IPS-11a (cell line): ENCODE measurements around the gene RPS2.
"Not testable (repeated sequence)": the region's sequence is repeated elsewhere in the genome, so short reads cannot be mapped to it uniquely, and the experiment has no call there.

ENCODE experiments used
- H3K4me3 ChIP-seq: one replicate; pipeline ENCODE4 v1.5.1; 2013; ENCODE audit warnings: low read depth, low read length, control low read depth

The RPS2 gene

DNA sequence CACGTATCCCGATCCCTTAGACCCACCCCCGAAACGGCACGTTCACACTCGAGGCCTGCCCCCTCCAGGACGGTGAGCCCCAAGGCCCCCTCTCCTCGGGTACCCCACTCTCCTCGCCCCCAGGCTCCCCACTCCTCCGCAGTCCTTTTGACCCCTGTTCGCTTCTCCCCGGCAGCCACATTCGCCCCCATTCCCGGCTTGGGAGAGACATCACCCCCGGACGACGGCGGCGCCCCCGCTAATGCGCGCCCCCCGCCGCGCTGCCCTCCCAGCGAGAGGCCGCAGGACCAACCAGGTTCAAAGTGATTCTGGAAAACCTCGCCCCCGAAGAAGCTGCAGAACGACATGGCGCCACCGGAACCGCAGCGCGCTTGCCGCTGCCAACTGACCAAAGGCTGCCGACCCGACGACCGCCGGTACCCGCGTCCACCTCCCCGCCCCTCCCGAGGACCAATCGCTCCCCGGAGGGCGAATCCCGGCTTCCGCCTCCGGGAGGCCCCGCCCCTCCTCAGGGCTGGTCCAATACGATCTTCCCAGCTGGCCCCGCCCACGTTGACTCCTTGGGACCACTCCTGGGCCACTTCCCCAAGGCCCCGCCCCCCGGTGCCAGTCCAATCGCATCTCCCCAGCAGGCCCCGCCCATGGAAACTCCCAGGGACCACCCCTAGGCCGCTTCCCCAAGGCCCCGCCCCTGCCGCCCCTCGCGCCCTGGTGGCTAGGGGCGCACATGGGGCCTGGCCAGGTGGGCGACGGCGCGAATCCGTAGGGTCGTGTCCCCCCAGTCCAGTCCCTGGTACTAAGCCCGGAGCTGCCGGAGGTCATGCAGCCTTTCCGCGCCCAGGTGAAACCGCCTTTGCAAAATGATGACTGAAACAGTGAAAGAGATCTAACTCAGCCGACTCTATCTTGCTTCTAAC, 21.6 kb downstream of the RPS2 start, which contains the start of gene MSRB1:
Gene MSRB1 (minus strand): TSS at position 390 of the 917 bp plus-strand sequence. CDS start 43 bp downstream, at position 347.
- peak within 1 kb of the TSS; percentile 72 for H3K4me3 ChIP-seq

DNA sequence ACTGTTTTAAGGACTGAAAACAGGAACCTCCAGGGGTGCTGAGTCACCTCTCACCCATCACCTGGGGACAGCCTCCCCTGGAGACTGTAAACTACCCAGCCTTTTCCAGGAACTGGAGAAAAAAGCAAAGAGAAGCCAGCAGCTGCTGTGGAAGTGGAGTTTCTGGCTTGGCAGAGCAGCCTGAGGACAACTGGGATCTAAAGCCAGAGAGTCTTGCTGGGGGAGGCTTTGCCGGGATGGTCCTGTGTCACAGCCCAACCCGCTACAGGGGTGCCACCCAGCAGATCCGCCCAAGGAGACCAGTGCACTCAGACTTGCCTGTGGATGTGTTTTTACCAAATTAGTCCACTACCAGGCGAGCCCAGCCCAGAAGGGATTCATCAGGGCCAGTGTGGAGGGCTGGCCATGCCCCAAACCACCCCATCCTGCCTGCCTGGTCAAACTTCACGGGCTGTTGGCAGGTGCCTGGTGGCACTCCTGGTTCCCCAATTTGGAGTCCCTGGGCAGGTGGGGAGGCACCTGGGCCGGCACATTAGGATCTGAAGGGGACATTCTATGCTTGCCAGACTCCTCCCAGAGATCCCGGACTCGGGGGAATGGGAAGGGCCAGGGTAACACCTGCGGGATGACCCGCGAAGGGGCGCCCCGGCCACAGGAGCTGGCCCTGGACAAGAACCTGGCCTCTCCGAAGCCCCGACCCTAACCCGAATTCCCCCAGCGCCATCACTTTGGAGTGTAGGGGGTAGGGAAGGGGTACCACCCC, 22.4 kb downstream of the RPS2 start:
- H3K4me3 ChIP-seq = peak overlapping the region; percentile 72

DNA sequence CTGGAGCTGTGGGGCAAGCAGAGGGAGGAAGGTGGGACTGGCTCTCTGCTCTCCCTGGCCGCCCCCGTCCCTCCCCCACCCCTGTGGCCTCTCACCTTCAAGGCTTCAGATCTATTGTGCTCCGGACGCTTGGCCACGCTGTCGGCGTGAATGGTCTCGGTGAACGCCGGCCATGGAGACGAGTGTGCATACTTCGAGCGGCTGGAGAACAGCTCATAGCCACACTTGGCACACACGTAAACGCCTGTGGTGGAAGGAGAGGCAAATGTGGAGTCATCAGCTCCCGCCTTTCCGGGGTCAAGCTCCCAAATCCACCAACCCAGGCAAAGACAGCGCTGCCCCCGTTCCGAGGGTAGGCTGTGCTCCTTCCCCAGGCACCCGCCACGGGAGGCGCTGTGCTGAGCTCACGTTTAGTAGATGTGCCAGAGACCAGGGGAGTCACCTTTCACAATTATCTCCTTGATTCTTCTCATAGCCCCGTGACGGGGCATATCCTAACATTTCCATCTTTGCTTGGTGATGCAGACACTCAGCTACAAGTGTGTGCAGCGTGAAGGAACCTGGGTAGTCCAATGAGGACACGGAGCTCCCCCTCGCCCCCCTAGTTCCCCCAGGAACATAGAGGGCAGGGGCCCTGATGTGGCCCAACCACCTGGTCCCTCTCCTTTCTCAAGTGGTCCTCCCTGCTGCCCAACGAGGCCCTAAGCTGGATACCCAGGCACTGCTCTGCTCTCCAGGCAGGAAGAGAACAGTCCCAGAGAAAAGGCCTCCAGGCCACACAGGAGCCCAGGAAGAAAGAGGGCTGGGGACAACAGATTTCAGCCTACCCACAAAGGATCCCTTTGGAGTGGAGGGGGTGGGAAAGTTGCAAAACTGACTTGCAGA, 23.2 kb downstream of the RPS2 start:
- H3K4me3 ChIP-seq = no peak overlapping the region

DNA sequence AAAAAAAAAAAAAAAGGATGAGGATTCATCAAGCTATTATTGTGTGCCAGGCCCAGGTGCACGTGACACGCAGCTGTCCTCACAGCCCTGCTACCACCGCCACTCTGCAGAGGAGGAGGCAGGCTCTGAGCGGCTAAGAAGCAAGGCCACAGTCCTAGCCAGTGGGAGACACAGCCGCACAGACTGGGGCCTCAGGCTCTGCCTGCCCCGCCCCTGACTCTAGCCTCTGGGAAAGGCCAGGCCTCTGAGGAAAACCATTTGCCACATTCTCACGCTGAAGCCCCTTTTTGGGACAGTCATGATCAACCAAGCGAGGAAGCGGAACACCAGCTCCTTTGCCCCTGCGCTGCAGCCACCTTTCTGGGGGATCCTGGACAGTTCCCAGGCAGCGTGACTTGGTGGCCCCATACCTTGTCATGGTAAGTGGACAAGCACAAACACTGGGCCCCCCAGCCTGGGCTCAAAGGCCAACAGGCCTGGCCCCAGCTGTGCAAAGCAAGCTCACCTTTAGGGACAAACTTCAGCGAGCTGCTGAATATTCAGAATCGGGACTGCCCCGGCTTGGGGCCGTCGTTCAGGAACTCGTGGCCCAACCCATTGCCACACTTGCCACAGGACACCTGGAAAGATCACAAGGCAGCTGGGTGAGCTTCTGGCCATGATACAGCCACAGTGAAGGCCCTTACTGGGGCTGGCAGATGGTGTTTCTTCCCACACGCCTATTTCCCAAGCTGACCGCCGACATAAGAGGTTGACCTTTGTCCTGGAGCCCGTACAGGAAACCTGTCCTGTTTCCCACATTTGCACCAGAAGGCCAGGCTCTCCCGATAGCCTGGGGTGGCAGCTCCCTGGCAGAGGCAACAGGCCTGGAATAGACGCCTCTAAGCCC, 24.1 kb downstream of the RPS2 start:
- H3K4me3 ChIP-seq = no peak overlapping the region

DNA sequence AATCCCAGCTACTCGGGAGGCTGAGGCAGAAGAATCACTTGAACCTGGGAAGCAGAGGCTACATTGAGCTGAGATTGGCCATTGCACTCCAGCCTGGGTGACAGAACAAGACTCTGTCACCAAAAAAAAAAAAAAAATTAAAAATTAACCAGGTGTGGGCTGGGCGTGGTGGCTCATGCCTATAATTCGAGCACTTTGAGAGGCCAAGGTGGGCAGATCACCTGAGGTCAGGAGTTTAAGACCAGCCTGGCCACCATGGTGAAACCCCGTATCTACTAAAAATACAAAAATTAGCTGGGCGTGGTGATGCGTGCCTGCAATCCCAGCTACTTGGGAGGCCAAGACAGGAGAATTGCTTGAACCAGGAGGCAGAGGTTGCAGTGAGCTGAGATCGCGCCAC, 24.8 kb downstream of the RPS2 start:
- not testable (repeated sequence) for H3K4me3 ChIP-seq

DNA sequence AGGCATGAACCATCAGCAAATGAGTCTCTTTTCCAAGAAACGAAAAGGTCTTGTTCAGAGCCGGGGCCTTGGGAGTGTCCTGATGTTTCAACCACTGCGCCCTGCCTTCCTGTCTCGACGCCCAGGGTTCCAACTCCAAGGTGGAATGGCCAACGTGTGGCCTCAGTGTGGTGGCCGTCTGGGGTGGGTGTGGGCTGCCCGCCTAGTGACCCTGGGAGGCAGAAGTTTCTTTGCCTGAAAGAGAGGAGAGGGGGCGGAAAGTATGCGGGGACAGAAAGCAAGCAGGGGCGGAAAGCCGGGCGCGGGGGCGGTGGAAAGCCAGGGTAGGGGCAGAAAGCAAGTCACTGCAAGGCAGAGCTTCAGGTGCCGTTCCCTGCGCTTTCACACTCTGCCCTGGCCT, 25.7 kb downstream of the RPS2 start:
- H3K4me3 ChIP-seq = no peak overlapping the region

DNA sequence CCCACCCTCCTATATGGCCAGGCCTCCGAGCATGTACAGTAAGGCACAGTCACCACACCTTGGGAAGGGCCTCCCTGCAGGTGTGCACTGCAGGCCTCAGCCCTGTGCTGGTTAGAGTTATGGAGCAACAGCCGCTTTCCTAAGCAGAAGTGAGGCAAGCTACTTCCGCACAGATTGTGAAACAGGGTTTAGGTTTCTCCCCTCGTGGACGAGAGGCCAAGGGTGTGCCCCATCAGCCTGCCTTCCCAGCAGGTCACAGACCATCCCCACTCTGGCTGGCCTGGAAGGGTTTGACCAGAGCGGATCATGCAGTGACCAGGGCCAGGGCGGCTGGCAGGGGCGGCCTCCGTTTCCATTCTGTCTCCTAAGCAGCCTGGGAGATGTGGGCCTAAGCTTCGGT, 26.3 kb downstream of the RPS2 start:
- H3K4me3 ChIP-seq = no peak overlapping the region

DNA sequence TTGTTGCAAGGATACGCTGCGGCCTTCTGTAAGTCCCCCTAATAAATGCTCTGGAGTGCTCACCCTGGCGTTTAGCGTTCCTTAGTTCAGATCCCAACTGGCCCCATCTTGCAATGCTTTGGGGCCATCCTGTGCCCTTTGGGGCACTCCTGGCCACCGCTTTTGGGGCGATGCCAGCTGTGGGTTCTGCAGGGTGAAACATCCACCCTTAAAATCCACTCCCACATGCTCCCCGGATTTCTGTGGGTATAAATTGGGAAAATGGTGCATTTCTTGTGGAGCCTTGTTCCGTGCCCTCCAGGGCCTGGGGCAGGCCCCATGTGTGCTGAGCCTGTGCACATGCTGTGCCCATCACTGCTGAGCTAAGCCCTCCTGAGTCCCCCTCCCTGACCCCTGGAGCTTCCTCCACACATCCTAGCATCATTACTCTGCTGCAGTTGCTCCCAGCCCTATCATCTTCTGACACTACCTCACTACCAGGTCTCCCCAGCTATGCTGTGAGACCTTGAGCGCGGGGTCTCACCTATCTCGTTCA, 27.6 kb downstream of the RPS2 start:
- no peak overlapping the region for H3K4me3 ChIP-seq

DNA sequence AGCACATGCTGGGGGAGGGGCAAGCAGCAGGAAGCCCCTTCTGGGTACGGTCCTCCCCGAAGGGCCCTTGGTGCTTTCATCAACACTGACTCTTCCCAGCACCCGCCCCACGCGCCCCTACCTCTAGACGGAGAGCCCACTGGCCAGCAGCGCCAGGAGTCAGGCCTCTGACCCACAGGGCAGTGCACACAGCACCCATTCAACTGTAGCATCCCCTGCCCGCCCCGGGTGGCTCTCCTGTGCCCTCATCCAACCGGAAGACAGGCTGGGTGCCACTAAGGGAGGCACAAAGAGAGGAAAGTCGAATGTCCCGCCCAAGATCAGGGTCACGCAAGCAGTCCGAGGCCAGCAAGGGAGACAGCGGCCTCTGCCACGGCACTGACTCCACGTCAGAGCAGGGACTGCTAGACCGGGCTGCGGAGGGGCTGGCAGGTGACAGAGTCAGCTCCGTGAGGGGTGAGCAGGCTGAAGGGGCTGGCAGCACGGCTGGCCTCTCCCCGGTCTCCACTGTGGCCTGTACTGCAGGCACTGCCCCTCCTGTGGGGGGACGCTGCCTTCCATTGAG, 31.4 kb downstream of the RPS2 start:
- no peak overlapping the region for H3K4me3 ChIP-seq

DNA sequence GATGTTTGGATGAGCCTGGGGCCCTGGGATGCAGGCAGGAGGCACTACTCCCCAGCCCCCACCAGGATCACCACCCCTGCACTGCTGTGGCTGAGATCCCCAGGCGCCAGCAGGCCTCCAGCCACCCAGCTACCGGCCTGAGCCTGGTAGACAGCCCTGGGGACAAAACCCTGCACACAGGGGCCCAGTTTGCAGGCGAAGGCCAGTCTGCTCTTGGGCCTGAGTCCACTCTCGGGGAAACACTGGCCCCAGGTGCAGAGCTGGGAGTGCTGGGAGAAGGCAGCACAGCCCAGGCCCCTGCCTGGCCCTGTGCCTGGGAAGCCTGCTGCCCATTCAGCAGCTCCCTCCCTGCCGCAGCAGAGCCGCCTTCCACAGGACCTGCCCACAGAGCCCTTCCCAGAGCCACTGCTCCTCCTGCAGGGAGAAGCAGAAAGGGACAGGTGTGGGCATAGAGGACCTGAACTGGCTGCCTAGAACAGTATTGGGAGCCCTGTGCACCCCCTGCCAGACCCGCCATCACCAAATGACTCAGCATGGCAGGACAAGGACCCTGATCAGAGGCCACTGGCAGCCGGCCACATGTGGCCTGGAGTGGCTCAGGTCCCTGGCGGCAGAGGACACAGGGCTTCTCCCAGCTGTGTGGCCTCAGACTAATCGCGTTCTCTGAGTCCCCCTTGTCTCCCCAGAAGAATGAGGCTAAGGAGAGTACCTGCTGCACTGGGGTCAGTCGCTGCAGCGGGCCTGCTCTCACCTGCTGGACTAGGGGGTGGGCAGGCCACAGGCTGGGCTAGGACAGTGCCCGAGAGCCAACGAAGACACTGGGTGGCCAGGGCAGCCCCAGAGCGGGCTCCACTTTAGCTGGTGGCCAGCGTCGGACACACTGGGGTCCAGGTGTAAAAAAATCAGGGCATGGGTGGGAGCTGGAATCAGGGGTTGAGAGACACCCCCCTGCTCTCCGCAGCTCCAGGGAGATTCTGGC, 32.3 kb downstream of the RPS2 start:
- H3K4me3 ChIP-seq = no peak overlapping the region

DNA sequence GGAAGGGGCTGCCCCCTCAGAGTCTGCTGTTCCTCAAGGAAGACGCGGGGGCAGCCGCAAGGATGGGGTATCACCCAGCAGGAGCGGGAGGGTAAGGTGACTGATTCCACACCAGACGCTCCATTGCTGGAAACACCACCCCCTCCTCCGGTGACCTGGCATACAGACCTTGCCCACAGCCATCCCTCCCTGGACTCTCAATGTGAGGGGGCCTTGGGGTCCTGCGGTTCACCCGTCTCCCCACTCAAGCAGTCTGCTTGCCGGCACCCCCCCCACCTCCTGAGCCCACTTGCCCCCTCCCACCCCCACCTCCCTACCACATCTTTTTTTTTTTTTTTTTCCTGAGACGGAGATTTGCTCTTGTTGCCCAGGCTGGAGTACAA, 34.3 kb downstream of the RPS2 start:
- no peak overlapping the region for H3K4me3 ChIP-seq

DNA sequence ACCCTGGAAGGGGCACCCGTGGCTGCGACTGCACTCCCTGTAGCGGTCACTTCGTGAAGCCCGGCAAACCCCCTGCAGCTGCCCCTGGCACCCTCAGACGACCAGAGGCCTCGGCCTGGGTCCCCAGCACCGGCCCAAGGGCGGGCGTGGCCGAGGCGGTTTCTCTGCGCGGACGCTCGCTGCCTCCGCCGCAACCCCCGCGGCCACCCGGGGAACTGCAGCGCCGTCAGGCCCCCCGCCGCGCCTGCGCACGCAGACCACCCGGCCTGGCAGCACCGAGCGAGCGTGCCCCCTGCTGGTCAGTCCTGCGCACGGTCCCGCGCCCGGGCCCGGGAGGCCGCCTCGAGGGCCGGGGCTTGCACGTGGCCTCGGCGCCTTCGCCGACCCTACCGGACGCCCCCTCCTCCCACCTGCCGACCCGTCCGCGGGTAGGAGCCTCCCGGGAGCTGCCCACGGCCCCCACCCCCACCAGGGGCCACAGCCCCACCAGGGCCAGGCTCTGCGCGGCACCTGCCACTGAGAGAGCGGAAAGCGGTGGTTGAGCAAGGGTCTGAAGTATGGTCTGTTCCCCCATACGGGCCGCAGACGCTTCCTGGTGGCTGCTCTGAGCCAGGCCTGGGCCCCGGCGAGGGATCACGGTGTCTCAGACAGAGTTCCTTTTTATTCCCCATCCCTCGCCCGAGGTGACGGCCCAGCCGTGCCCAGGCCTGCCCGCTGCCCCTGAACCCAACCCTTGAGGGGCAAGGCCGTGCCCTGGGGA, 34.9 kb downstream of the RPS2 start:
- H3K4me3 ChIP-seq = peak overlapping the region; percentile 24

DNA sequence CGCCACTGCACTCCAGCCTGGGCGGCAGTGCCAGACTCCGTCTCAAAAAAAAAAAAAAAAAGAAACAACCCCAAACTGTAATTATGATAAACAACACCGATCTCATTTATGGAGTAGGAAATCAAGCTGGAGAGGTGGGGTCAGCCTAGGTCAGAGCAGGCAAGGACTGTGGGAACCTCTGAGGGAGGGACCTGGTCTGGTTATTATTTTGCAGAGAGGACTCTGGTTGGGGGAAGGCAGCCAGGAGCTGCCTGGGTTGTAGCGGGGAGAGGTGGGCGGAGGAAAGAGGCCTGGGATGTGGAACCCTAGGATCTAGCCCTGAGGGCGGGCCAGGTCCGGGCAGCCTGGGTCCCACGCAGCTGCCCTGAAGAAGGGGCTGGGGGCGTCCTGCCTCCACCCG, 35.5 kb downstream of the RPS2 start:
- H3K4me3 ChIP-seq = peak overlapping the region; percentile 24

DNA sequence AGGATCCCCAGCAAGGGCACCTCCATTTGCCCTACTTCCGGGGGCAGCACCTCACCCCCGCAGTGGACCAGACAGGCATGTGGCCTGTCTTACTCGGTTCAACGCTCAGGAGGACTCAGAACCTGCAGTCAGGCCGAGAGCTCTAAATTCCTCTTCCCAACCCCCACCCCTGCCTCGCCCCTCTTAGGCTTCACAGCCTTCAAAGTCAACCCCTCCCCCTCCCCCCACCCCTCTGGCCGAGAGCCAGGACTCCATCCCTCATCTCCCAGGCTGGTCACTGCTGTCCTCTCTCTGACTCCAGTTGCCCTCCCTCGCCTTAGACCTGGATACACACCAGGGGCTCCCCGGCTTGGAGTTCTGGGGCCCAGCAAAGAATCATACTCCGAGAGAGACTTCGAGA, 38.4 kb downstream of the RPS2 start:
- H3K4me3 ChIP-seq = no peak overlapping the region

DNA sequence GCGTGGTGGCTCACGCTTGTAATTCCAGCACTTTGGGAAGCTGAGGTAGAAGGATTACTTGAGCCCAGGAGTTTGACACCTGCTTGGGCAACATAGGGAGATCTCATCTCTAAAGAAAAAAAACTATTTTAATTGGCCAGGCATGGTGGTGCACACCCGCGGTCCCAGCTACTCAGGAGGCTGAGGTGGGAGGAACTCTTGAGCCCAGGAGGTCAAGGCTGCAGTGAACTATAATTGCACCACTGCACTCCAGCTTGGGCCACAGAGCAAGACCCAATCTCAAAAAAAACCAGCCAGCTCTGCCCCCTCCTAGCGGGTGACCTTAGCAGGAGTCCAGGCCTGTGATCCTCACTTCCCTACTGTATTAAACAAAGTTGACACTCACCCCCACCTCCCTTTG, 40.5 kb downstream of the RPS2 start:
- no peak overlapping the region for H3K4me3 ChIP-seq

DNA sequence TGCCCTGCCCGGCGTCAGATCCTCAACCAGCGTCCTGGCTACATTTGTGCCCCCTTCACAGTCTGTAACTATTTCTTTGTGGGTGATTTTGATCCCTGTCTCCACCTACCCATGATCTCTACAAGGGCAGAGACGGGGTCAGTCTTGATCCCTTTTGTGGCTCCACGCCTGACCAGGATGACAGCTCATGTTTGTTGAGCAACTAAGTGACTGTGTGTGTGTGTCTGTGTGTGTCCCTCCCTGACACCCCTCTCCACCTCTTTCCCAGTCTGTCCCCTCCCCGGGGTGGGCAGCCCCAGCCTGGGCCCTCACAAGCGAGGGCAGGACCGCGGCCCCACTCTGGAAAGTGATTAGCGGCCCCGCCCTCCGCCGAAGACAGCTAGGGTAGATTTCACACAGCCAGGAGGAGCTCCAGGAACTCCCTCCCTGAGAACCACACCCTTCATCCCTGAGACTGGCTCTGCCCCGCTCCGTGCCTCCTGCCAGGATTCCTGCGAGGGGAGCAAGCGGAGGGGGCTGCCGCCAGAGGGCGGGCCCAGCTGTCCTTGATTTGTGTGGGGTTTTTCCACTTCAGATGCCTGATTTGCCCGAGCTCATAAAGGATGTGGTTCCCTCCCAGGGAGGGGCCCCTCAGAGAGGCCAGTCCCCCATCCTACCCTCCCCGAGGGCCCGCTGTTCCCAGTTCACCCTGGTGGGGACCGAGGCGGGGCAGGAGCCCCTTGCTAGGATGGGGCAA, 41.2 kb downstream of the RPS2 start:
- H3K4me3 ChIP-seq = no peak overlapping the region

DNA sequence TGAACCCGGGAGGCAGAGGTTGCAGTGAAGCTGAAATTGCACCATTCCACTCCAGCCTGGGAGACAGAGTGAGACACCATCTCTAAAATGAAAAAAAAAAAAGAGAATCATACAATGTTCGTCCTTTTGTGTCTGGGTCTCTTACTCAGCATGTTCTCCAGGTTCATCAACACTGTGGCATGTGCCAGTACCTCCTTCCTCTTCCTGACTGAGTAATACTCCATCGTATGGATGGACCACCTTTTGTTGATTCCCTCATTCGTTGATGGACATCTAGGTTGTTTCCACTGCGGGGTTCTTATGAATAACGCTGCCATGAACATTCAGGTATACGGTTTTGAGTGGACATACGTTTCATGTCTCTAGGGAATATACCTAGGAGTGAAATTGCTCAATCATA, 42.3 kb downstream of the RPS2 start:
- no peak overlapping the region for H3K4me3 ChIP-seq
